HG02588 (cell line): ENCODE results near the gene MLX.

Experiments
- ATAC-seq: cut with Tn5 transposase; IDR thresholded peaks from one replicate; pipeline ENCODE4 v1.9.1; 2021; ENCODE audit warnings: mild to moderate bottlenecking, moderate library complexity; ENCODE audit not compliant: unreplicated experiment

The MLX gene, protein sequence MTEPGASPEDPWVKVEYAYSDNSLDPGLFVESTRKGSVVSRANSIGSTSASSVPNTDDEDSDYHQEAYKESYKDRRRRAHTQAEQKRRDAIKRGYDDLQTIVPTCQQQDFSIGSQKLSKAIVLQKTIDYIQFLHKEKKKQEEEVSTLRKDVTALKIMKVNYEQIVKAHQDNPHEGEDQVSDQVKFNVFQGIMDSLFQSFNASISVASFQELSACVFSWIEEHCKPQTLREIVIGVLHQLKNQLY

DNA sequence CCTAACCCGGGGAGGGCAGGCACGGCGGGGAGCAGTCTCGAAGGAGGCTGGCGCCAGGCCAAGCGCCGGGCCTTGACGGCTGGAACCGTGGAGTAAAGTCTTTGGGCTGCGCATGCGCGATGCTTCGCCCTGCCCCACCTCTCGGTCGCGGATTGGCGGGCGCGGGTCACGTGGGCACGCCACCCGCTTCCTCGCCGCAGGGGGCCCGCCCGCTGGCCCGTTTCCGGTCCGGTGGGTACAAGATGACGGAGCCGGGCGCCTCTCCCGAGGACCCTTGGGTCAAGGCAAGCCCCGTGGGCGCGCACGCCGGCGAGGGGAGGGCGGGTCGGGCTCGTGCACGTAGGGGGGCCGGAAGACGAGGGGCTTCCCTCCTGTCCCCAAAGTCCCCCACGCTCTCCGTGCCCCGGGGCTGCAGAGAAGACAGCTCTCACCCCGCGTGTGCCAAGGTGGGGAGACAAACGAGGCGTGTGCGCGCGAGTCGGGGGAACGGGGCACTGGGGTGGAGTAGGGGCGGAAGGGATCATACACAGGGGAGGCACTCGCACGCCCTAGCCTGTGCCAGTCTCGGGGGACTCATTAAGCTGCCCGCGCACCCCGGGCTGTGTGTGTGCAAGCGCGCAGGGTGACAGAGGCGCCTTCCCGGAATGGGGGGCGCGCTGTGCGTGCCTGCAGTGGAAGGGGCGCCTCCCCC, at the start of gene MLX:
TSS of gene MLX (plus strand) at position 218 of the 691 bp plus-strand sequence. CDS start at position 243, 25 bp downstream.
- peak; percentile 60 for ATAC-seq

DNA sequence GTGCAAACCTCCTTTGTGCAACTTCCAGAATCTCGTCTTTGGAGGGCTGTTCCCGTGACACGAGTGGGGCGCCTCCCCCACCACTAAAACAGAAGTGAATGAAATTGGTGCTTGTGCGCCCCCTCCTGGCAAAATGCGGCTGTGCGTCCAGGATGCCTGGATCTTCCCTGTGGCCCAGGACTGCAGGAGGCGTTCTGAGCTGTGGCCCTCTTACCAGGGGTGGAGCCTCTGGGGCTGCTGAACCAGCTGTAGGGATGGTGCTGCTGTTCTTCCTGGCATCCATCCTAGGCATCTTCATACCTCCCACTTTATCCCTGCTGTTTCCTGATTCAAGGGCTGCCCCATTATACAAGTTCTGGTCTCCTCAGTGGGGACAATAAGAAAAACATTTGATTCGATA, 49.4 kb upstream of the MLX start:
- no peak for ATAC-seq

DNA sequence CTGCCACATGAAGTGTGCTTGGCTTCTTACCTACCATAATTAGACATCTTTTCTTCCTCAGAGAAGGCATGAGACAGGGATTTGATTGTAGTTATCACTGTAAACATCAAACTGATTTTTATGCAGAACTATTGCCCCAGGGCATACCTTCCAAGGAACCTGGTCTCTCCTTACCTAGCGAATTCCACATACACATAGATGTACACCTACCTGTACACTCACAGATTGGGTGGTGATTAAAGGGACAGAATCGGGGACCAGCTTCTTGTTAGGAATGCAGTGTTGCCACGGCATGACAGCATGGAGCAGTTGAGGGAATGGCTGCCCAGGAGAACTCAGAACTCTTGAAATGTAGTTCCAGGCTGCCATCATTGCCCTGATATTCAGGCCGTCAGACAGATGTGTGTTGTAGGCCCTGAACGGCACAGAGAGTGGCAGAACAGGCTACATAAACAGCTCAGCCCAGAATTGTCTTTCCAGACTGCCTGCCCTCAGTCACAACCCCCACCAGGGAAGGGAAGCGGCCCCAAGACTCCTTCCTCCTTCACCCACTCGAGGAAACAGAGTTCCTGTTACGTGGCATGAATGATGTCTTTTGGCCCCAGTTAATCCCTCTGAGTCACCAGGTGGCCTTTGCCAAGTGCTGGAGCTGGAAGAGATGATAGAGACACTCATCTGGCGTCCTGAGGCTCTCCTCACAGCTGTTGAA, 48.7 kb upstream of the MLX start:
- ATAC-seq, result no peak

DNA sequence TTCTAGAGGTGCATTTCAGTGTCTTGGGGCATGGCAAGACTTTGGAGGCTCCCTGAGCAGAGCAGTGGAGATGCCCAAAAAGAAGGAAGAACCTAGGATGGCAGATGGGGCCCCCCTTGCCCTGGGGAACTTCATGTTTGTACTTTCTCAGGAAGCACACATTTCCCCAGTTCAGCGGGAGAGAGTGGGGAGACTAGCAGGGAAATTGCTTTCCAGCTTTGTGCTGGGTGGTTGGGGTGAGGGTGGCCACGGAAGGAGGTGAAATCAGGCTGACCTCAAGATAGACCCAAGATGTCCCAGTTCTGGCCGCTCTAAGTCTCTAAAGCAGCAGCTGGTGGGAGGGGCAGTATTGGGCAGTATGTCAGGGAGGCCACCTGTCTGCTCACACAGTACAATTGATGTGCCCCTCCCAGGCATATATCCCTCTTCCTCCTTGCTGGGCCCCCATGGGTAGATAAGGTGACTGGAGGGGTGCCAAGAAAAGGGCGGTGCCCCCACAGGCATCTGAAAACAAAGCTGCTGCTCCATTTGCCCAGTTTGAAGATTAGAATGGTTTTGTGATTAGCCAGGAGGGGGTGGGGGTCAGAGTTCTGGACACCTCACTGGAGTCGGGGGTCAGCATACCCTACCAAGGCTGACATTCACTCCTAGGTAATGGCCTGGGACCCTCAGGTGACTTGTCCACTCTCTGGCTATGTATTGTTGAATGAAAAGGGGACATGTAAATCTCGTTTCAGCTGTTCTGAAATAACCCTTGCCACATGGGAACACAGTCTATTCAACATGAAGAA, 48.0 kb upstream of the MLX start:
- ATAC-seq, result no peak

DNA sequence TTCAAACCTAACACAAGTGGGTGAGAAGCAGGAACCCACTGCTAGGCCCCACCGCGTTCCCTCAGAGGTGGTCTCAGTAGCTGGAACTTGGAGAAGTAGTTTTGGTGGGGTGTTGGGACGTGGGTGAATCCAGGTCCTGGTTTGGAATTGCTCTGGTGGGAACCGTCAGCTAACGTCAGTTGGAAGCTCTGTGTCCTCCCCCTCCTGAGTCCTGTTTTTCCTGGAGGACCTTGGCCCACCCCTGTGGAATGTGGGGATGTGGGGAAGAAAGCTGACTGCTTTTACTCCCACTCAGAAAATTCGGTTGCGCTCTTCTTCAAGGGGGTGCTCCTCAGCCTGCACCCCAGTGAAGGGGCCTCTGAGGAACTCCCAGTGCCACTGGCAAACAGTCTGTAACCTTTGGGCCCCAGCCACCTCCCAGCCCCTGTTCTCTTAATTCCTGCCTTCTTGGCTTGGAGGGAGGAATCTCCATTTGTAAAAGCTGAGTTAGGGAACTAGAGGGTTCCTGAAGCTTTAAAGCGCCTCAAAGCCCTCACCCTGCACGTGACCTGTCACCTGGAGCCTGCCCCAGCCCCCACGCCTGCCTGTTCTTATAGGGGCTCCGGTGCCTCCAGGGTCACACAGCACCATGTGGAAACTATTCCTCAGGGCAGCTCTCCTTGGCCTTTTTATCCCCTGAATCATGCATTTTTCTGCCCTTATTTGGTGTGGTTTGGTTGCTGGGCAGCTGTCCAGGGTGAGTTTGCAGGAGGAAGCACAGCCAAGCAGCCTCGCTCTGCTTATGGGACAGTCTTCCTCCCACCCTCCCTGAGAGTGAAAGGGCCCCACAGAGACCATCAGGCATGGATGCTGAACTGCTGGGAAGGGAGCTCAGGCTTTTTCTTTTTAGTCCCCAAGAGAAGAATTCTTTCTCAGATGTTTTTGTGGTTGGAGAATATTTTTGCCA, 47.1 kb upstream of the MLX start:
- no peak for ATAC-seq

DNA sequence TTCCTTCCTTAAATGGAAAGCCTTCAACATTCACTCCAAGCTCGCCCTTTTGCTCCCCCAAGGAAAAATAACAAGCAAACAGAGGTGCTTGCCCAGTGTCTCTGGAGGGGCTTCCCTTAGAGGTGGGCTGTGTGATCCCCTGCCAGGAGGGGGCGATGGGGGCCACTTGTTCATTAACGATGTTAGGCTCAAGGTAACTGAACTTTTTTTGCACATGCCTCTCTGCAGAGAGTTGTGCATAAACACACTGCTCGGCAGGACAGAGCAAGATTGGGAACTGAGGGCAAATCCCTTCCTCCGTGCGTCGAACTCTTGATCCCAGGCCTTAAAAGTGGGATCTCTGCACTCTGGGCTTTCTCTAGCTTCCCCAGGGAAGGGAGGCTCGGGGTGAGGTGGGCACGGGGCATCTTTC, 46.4 kb upstream of the MLX start:
- no peak for ATAC-seq

DNA sequence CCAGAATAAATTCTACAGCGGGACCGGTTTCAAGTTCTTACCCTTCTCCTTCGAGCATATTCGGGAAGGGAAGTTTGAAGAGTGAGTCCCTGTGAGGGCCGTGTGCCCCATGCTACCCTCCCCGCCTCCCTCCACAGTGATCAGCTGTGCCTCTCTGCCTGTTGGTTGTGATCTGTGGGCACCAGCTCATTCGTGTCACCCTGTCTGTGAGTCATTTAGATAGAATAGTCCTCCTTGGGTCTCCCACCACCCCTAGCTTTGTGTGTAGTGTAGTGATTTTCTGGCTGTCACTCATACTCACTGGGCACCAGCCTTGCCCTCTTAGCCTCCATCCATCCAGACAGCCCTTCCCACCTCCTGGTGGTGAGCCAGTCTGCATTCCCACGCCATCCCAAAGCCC, 45.9 kb upstream of the MLX start:
- ATAC-seq, result no peak

DNA sequence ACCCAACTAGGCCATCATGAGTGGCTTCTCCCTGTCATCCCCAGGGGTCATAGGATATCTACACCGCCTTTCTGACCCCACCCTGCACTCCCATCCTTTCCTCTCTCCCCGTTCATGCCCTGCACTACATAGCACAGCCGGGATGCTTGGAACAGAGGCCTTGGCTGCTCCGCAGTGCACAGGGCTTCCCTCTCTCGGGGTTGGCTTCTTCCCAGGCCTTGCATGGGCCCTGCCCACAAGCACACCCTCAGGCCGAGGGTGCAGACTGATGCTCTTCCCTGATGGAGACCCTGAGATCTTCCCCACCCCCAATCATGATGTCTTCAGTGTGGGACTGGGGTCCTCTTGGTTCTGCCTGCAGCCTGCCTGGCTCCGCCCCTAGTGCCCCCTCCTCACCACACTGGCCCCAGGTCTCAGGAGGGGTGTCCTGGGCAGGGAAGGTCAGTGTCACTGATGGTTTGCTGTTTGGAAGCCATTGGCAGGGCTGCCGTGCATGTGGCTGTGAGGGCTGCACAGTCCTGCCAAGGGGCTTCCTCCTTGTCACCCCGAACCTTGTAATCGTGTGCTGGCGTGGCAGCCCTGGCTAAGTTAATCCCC, 45.1 kb upstream of the MLX start:
- ATAC-seq, result no peak

DNA sequence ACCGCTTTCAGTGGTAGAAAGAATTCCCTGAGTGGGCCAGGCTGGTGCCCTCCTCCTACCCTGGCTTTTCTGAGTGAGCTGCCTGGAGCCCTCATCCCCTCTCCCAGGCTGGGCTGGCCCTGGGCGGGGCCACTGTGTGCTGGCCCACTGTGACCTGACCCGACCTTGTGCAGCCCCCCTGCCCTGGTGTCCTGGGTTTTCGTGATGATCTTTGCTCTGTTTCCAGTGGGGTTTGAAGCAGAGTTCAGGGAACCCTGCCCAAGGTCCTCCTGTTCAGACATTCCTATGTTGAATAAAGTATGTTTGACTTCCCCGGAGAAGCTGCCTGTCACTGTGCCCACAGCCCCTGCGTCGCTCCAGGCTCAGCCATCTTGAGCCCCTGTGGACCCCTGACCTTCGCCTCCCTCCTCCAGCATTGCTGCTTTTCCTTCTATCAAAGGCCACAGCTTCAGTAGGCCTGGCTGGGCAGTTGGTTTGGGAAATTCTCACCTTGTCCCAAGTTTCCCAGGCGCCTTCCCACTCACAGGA, 44.6 kb upstream of the MLX start:
- ATAC-seq, result no peak

DNA sequence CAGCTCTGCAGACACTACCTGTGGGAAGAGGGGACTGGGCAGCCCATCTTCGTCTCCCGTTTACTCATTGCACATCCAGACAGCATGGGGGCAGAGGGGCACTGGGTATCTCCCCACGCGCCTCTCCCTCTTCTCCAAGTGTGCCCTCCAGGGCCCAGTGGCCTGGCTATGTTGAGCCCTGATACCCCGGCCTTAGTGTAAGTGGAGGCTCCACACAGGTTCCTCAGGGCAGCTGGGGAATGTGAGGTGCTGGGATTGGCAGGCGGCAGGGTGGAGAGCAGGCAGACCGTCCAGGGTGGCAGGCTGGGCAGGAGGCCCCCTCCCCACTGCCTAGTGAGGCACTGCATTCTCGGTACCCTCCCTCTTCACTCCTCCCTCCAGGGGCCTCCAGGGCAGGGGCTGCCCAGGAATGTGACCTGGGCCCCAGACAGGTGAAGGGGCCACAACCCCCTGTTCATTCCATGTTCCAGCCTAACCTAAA, 44.1 kb upstream of the MLX start:
- no peak for ATAC-seq

DNA sequence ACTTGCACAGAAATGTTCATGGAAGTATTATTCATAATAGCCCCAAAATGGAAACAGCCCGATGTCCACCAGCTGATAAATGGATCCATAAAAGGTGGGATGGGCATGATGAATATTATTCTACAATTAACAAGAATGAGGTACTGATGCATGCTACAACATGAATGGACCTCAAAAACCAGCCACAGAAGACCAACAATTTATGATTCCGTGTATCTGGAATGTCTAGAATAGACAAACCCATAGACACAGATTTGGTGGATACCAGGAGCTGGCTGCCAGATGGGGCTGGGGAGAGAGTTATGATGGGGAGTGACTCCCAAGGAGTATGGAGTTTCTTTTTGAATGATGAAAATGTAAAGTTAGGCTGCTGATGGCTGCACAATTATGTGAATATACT, 41.7 kb upstream of the MLX start:
- ATAC-seq, result no peak

DNA sequence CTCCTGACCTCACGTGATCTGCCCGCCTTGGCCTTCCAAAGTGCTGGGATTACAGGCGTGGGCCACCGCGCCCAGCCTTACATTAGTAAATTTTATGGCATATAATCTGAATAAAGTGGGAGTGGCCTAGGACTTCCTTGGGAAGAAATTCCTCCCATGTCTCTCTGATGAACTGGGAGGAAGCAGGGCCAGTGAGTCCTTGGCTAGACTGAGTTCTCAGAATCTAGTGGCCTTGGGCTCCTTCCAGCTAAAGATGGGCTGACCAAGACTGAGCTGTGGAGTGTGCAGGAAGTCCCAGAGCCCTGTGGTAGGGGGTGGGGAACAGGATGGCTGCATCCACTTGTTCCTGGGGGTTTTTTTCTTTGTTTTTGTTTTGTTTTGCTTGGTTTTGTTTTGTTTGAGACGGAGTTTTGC, 40.9 kb upstream of the MLX start:
- no peak for ATAC-seq

DNA sequence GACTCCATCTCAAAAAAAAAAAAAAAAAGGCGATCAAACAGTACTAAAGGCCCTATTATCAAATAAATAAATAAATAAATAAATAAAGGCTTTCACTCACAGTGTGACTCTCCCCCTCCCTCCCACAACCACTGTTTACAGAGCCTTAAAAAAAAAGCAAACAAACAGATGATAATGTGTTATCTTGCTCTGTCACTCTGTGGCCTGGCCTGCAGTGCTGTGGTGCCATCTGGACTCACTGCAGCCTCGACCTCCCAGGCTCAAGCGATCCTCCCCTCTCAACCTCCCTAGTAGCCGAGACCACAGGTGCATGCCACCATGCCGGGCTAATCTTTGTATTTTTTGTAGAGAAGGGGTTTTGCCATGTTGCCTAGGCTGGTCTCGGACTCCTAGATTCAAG, 39.0 kb upstream of the MLX start:
- ATAC-seq, result no peak

DNA sequence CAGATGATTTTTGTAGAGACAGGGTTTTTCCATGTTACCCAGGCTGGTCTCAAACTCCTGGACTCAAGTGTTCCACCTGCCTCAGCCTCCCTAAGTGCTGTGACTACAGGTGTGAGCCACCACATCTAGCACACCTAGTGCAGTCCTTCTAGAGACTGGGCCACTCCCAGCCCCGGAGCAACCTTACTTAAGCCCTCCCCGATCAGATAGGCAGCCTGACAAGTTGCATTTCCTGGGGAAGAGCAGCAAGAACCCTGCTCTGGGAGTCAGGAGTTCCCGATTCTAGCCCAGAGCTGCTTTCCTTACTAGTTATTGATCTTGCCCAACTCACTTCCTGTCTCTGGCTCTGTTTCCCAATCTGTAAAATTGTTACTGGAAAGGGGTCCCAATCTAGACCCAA, 37.8 kb upstream of the MLX start:
- no peak for ATAC-seq

DNA sequence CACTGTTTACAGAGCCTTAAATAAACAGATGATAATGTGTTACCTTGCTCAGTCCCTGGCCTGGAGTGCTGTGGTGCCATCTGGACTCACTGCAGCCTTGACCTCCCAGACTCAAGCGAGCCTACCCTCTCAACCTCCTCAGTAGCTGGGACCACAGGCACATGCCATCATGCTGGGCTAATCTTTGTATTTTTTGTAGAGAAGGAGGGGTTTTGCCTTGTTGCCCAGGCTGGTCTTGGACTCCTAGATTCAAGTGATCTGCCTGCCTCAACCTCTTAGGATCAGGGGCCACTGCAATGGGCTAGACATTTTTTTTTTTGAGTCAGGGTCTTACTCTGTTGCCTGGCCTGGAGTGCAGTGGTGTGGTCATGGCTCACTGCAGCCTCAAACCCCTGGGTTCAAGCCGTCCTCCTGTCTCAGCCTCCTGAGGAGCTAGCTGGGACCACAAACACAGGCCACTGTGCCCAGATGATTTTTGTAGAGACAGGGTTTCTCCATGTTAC, 35.9 kb upstream of the MLX start:
- no peak for ATAC-seq

DNA sequence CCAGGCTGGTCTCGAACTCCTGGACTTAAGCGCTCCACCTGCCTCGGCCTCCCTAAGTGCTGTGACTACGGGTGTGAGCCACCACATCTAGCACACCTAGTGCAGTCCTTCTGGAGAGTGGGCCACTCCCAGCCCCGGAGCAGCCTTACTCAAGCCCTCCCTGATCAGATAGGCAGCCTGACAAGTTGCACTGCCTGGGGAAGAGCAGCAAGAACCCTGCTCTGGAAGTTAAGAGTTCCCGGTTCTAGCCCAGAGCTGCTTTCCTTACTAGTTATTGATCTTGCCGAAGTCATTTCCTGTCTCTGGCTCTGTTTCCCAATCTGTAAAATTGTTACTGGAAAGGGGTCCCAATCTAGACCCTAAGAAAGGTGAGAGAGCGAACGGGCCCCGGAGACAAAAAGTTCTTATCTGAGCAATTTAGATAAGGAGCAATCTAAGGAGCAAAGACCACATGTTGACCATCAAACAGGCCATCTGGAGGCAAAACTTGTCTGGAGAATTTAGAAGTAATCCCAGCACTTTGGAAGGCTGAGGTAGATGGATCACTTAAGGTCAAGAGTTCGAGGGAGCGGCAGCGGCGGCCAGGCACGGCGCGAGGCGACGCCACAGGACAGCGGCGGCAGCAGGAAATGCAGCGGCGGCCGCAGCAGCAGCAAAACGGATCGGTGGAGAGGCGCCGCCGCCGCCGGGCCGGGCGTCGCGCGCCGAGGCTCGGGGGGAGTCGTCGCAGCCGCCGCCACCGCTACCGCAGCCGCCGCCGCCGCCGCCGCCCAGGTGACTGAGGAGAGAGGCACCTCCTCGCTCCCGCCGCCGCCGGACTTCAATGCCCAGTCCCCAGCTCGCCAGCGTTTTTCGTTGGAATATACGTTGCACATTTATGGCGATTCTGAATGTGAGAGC, 35.2 kb upstream of the MLX start:
- no peak for ATAC-seq

DNA sequence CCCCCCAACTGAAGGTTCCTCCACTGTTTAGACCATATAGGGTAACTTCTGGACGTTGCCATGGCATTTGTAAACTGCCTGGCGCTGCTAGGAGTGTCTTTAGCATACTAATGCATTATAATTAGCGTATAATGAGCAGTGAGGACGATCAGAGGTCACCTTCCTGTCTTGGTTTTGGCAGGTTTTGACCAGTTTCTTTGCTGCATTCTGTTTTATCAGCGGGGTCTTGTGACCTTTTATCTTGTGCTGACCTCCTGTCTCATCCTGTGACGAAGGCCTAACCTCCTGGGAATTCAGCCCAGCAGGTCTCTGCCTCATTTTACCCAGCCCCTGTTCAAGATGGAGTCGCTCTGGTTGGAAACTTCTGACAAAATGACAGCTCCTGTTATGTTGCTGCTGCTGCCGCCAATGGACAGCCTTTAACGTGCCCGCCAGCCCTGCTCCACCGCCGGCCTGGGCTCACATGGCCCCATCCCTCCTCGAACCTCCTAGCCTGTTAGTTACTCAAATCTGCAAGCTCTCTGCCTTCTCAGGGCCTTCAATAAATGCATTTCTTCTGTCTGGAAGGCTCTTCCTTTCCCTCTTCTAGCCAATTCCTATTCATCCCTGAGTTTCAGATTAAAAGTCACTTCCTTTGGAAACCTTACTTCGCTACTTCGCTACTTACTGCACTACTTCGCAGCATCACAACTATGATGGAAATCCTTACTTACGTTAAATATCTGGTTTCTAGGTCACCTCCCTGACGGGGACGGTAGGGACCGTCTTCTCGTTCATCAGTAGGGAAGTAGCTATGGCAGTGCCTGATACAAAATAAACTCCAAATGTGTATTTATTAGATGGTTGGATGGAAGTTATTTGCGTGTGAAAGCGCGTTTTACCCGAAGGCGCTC, 31.5 kb upstream of the MLX start:
- ATAC-seq, result no peak
